Body of pancreas (tissue), 4 donors: ENCODE measurements around the gene CRYGC.

Experiments used
- CTCF ChIP-seq, 7 experiments: fragments of 450-650 bp in 4 of 7; fragments of 200-600 bp in 3 of 7; sonication (generic) in 3 of 7; IDR thresholded peaks; one replicate each; pipeline ENCODE4 v1.5.1; 2016 to 2019; ENCODE audit warnings: antibody characterized with exemption in 7 of 7
- POLR2A ChIP-seq, 3 donors: fragments of 450-650 bp; IDR thresholded peaks; one replicate each; pipeline ENCODE4 v1.6.1; 2016; ENCODE audit warnings: antibody characterized with exemption in 3 of 3, mild to moderate bottlenecking in 2 of 3

- no peak for TF ChIP-seq POLR2A (IDR thresholded peaks at IDR 0.05)
- TF ChIP-seq CTCF (IDR thresholded peaks at IDR 0.05) = peak; percentile 66 to 89 (median 81)
These were observed 45.6 kb upstream of the CRYGC start for GRCh38 chr2:208175069-208175839.
